Neuronal stem cell (in vitro differentiated cells): Measurements from ENCODE around the gene DGKD.

Experiments used
- DNase-seq: peaks from one replicate; pipeline ENCODE4 v3.0.0-alpha.2; 2013; ENCODE audit warnings: low spot score
- H2AFZ ChIP-seq: one replicate; pipeline ENCODE4 v1.6.1; 2013; ENCODE audit warnings: mild to moderate bottlenecking, low read length, inconsistent platforms
- H2AK5ac ChIP-seq: 2 replicates; pipeline ENCODE4 v1.6.1; 2013; ENCODE audit warnings: low read depth, mild to moderate bottlenecking, inconsistent platforms, low read length, moderate library complexity, mixed read lengths
- H2BK120ac ChIP-seq: 2 replicates; pipeline ENCODE4 v1.6.1; 2013; ENCODE audit warnings: low read depth, mild to moderate bottlenecking, inconsistent platforms, low read length, moderate library complexity, mixed read lengths
- H2BK12ac ChIP-seq: one replicate; pipeline ENCODE4 v1.6.1; 2013; ENCODE audit warnings: low read length, inconsistent platforms
- H2BK15ac ChIP-seq: 2 replicates; pipeline ENCODE4 v1.6.1; 2013; ENCODE audit warnings: mild to moderate bottlenecking, low read length, inconsistent platforms, mixed read lengths
- H2BK5ac ChIP-seq: one replicate; pipeline ENCODE4 v1.6.1; 2013; ENCODE audit warnings: inconsistent platforms, mild to moderate bottlenecking, low read length, moderate library complexity
- H3K14ac ChIP-seq: one replicate; pipeline ENCODE4 v1.6.1; 2013; ENCODE audit warnings: low read length, inconsistent platforms
- H3K18ac ChIP-seq: 2 replicates; pipeline ENCODE4 v1.6.1; 2013; ENCODE audit warnings: low read length, inconsistent platforms
- H3K23ac ChIP-seq: 2 replicates; pipeline ENCODE4 v1.6.1; 2013; ENCODE audit warnings: low read depth, mild to moderate bottlenecking, mixed read lengths, low read length, inconsistent platforms; ENCODE audit not compliant: poor library complexity
- H3K27ac ChIP-seq: replicated peaks from 3 replicates; pipeline ENCODE4 v1.5.1; 2013; ENCODE audit warnings: low read length, inconsistent platforms
- H3K27me3 ChIP-seq, 3 experiments: 2 replicates each; pipeline ENCODE4 v1.6.1; 2013; ENCODE audit warnings: low read length in 3 of 3, mild to moderate bottlenecking in 2 of 3, inconsistent platforms in 1 of 3, low read depth in 1 of 3, mixed read lengths in 1 of 3, moderate library complexity in 1 of 3; ENCODE audit not compliant: control insufficient read depth in 3 of 3, insufficient read depth in 3 of 3
- H3K36me3 ChIP-seq, 2 donors: replicated peaks in 1 of 2; 2 replicates each; pipeline ENCODE4 v1.6.1; 2013; ENCODE audit warnings: low read length in 2 of 2; ENCODE audit not compliant: control insufficient read depth in 2 of 2, insufficient read depth in 2 of 2
- H3K4ac ChIP-seq: 2 replicates; pipeline ENCODE4 v1.6.1; 2013; ENCODE audit warnings: inconsistent platforms, mild to moderate bottlenecking, low read length, moderate library complexity
- H3K4me1 ChIP-seq, 2 donors: 1 replicate in 1 of 2; 2 replicates in 1 of 2; pipeline ENCODE4 v1.6.1; 2013; ENCODE audit warnings: low read length in 2 of 2, low read depth in 1 of 2; ENCODE audit not compliant: control insufficient read depth in 2 of 2, insufficient read depth in 1 of 2
- H3K4me2 ChIP-seq: one replicate; pipeline ENCODE4 v1.6.1; 2013; ENCODE audit warnings: mild to moderate bottlenecking, low read length, inconsistent platforms; ENCODE audit not compliant: insufficient read depth, poor library complexity, severe bottlenecking
- H3K4me3 ChIP-seq, 2 donors: 2 replicates each; pipeline ENCODE4 v1.5.1; 2013; ENCODE audit warnings: low read length in 2 of 2, mild to moderate bottlenecking in 2 of 2, inconsistent platforms in 1 of 2, moderate library complexity in 1 of 2
- H3K79me1 ChIP-seq: one replicate; pipeline ENCODE4 v1.6.1; 2013; ENCODE audit warnings: low read depth, mild to moderate bottlenecking, inconsistent platforms, low read length, moderate library complexity
- H3K9ac ChIP-seq: one replicate; pipeline ENCODE4 v1.6.1; 2013; ENCODE audit warnings: mild to moderate bottlenecking, low read depth, low read length, inconsistent platforms; ENCODE audit not compliant: poor library complexity
- H3K9me3 ChIP-seq, 2 donors: replicated peaks in 1 of 2; 2 replicates each; pipeline versions ENCODE3 to v1.6.1; 2013; ENCODE audit warnings: low read length in 2 of 2, mild to moderate bottlenecking in 2 of 2, inconsistent platforms in 1 of 2, low read depth in 1 of 2, mixed read lengths in 1 of 2, moderate library complexity in 1 of 2; ENCODE audit not compliant: control insufficient read depth in 2 of 2, insufficient read depth in 1 of 2
- H4K8ac ChIP-seq: one replicate; pipeline ENCODE4 v1.6.1; 2013; ENCODE audit warnings: low read depth, mild to moderate bottlenecking, inconsistent platforms, low read length, moderate library complexity
- H4K91ac ChIP-seq: one replicate; pipeline ENCODE4 v1.6.1; 2013; ENCODE audit warnings: low read length, low read depth, mild to moderate bottlenecking, inconsistent platforms; ENCODE audit not compliant: poor library complexity
- WGBS, 2 donors: extraction: QIAGEN DNeasy Blood & Tissue Kit; methylation state at CpG; one replicate each; pipeline ENCODE4 v1.1.7; 2013; ENCODE audit warnings: missing lambda C conversion rate in 2 of 2, mixed read lengths in 1 of 2; ENCODE audit not compliant: insufficient read length in 2 of 2, insufficient replicate concordance in 1 of 2; ENCODE audit errors: extremely low coverage in 2 of 2; 5-methylcytosine and 5-hydroxymethylcytosine counted together

Gene DGKD

GRCh38 chr2:233458826-233459225, 104.5 kb downstream of the DGKD start:
- H2AFZ ChIP-seq: no peak overlapping the region
- no peaks in the 10 kb centered on the region for H3K9me3 ChIP-seq
- H3K4me1 ChIP-seq: peaks cover 0 to 8% of the 10 kb centered on the region in 2 donors
- no peak overlapping the region for H3K4me2 ChIP-seq
- H3K36me3 ChIP-seq: peaks cover 39 to 82% of the 10 kb centered on the region in 2 donors
- WGBS, 2 donors: no CpG with 5 or more reads among the region's 8 CpGs
- H2BK15ac ChIP-seq: no peak overlapping the region
- DNase-seq: no peak
- H3K79me1 ChIP-seq: no peaks in the 10 kb centered on the region
- H4K8ac ChIP-seq: no peak overlapping the region
- no peak overlapping the region for H3K27ac ChIP-seq
- no peak overlapping the region for H2BK120ac ChIP-seq
- no peaks in the 10 kb centered on the region for H3K27me3 ChIP-seq
- H3K9ac ChIP-seq: no peak overlapping the region
- no peak overlapping the region for H2AK5ac ChIP-seq
- no peak overlapping the region for H3K18ac ChIP-seq
- H3K23ac ChIP-seq: no peak overlapping the region
- no peak overlapping the region for H2BK12ac ChIP-seq
- no peak overlapping the region for H3K14ac ChIP-seq
- no peak overlapping the region for H3K4me3 ChIP-seq
- H3K4ac ChIP-seq: no peak overlapping the region
- H4K91ac ChIP-seq: no peak overlapping the region
- H2BK5ac ChIP-seq: no peak overlapping the region

GRCh38 chr2:233459426-233459825, 105.1 kb downstream of the DGKD start:
- Histone ChIP-seq H3K9ac (no peak overlapping the region), H2BK15ac (no peak overlapping the region), H2AFZ (no peak overlapping the region), H3K9me3 (no peaks in the 10 kb centered on the region), H4K91ac (no peak overlapping the region), H2BK12ac (no peak overlapping the region), H2BK120ac (no peak overlapping the region), H3K4me2 (no peak overlapping the region), H3K79me1 (no peaks in the 10 kb centered on the region), H3K27me3 (no peaks in the 10 kb centered on the region), H3K27ac (no peak overlapping the region), H3K4ac (no peak overlapping the region), H3K4me3 (no peak overlapping the region), H3K18ac (no peak overlapping the region), H4K8ac (no peak overlapping the region), H2AK5ac (no peak overlapping the region), H3K4me1 (peaks cover 0 to 8% of the 10 kb centered on the region in 2 donors), H3K36me3 (peaks cover 37 to 83% of the 10 kb centered on the region in 2 donors), H2BK5ac (no peak overlapping the region), H3K23ac (no peak overlapping the region), H3K14ac (no peak overlapping the region)
- DNase-seq: no peak
- no CpG with 5 or more reads among the region's 10 CpGs for WGBS, 2 donors

GRCh38 chr2:233460726-233461441, 106.6 kb downstream of the DGKD start:
- Histone ChIP-seq H3K27ac (no peak overlapping the region), H2AFZ (no peak overlapping the region), H3K4me1 (peaks cover 0 to 8% of the 10 kb centered on the region in 2 donors), H4K8ac (no peak overlapping the region), H3K14ac (no peak overlapping the region), H3K27me3 (no peaks in the 10 kb centered on the region), H3K4me3 (no peak overlapping the region), H2AK5ac (no peak overlapping the region), H3K79me1 (no peaks in the 10 kb centered on the region), H2BK15ac (no peak overlapping the region), H3K18ac (no peak overlapping the region), H3K9me3 (no peaks in the 10 kb centered on the region), H3K23ac (peak overlapping the region; percentile 87), H3K9ac (no peak overlapping the region), H3K36me3 (peaks cover 35 to 81% of the 10 kb centered on the region in 2 donors), H4K91ac (no peak overlapping the region), H2BK12ac (no peak overlapping the region), H2BK120ac (no peak overlapping the region), H3K4me2 (no peak overlapping the region), H3K4ac (no peak overlapping the region), H2BK5ac (peak overlapping the region; percentile 75)
- DNase-seq: no peak
- WGBS, 2 donors: no CpG with 5 or more reads among the region's 32 CpGs

GRCh38 chr2:233461481-233461891, 107.2 kb downstream of the DGKD start:
- no peak overlapping the region for H3K4ac ChIP-seq
- H3K9me3 ChIP-seq: peaks cover 0 to 2% of the 10 kb centered on the region in 2 donors
- no peak overlapping the region for H4K8ac ChIP-seq
- no peak overlapping the region for H2BK12ac ChIP-seq
- peaks cover 33 to 82% of the 10 kb centered on the region in 2 donors for H3K36me3 ChIP-seq
- H2AFZ ChIP-seq: no peak overlapping the region
- WGBS, 2 donors: no CpG with 5 or more reads among the region's 8 CpGs
- H4K91ac ChIP-seq: no peak overlapping the region
- no peaks in the 10 kb centered on the region for H3K79me1 ChIP-seq
- no peak for DNase-seq
- no peak overlapping the region for H2BK120ac ChIP-seq
- H2BK5ac ChIP-seq: no peak overlapping the region
- H2AK5ac ChIP-seq: no peak overlapping the region
- H3K4me1 ChIP-seq: peaks cover 0 to 8% of the 10 kb centered on the region in 2 donors
- H3K4me2 ChIP-seq: no peak overlapping the region
- peak overlapping the region; percentile 38 for H3K14ac ChIP-seq
- no peak overlapping the region for H3K23ac ChIP-seq
- no peak overlapping the region for H3K9ac ChIP-seq
- H2BK15ac ChIP-seq: no peak overlapping the region
- H3K4me3 ChIP-seq: no peak overlapping the region
- no peaks in the 10 kb centered on the region for H3K27me3 ChIP-seq
- H3K27ac ChIP-seq: no peak overlapping the region
- H3K18ac ChIP-seq: peak overlapping the region; percentile 13
